ENCODE data around the gene APMAP. TPM values are rescaled to one million over a fixed set of nuclear protein-coding genes. Genes with fewer than 3 reads are reported as not detected.

APMAP gene
- total RNA-seq, 1 donor, result 70.2 TPM

DNA sequence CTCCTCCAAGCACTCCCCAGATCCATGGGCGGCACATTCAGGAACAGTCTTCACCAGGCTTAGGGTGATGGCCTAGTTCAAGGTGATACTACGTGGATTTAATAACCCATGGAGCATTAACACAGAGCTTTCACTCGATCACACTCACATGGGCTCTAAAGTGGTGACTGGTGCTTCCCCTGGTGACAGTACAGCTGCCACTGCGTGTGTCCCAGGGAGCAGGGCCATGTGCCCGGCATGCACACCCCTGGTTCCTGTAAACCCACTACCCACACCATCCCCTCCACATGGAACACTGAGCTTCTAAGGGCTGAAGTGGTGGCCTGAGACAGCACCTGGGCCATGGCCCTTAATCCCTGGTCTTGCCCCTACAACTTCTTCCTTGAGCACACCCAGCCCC, 27.8 kb upstream of the APMAP start:
- no peaks in the 10 kb centered on the region for H4K20me1 ChIP-seq (ENCODE audit: insufficient read depth, low read length)
- no peaks in the 10 kb centered on the region for H3K79me2 ChIP-seq (ENCODE audit: insufficient read depth, low read length)
- H3K36me3 ChIP-seq (ENCODE audit: insufficient read depth, low read length), result no peaks in the 10 kb centered on the region
- H3K4me2 ChIP-seq (ENCODE audit: insufficient read depth, low read length), result no peak overlapping the region
- H3K9me3 ChIP-seq (ENCODE audit: low read depth, low read length), result no peaks in the 10 kb centered on the region
- H2AFZ ChIP-seq (ENCODE audit: low read length), result no peak overlapping the region
- no peaks in the 10 kb centered on the region for H3K4me1 ChIP-seq (ENCODE audit: insufficient read depth, low read length)
- TF ChIP-seq, protein P1, sequence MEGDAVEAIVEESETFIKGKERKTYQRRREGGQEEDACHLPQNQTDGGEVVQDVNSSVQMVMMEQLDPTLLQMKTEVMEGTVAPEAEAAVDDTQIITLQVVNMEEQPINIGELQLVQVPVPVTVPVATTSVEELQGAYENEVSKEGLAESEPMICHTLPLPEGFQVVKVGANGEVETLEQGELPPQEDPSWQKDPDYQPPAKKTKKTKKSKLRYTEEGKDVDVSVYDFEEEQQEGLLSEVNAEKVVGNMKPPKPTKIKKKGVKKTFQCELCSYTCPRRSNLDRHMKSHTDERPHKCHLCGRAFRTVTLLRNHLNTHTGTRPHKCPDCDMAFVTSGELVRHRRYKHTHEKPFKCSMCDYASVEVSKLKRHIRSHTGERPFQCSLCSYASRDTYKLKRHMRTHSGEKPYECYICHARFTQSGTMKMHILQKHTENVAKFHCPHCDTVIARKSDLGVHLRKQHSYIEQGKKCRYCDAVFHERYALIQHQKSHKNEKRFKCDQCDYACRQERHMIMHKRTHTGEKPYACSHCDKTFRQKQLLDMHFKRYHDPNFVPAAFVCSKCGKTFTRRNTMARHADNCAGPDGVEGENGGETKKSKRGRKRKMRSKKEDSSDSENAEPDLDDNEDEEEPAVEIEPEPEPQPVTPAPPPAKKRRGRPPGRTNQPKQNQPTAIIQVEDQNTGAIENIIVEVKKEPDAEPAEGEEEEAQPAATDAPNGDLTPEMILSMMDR (IDR thresholded peaks at IDR 0.05; ENCODE audit: extremely low read depth, low read depth, low read length), result no peak
- DNase-seq (ENCODE audit: insufficient read length, low spot score, missing footprints), result no peak
- no peak overlapping the region for H3K27ac ChIP-seq (ENCODE audit: low read depth, low read length)
- no peak overlapping the region for H3K4me3 ChIP-seq (ENCODE audit: insufficient read depth, low read length)
- H3K27me3 ChIP-seq (ENCODE audit: insufficient read depth, low read length), result no peaks in the 10 kb centered on the region

DNA sequence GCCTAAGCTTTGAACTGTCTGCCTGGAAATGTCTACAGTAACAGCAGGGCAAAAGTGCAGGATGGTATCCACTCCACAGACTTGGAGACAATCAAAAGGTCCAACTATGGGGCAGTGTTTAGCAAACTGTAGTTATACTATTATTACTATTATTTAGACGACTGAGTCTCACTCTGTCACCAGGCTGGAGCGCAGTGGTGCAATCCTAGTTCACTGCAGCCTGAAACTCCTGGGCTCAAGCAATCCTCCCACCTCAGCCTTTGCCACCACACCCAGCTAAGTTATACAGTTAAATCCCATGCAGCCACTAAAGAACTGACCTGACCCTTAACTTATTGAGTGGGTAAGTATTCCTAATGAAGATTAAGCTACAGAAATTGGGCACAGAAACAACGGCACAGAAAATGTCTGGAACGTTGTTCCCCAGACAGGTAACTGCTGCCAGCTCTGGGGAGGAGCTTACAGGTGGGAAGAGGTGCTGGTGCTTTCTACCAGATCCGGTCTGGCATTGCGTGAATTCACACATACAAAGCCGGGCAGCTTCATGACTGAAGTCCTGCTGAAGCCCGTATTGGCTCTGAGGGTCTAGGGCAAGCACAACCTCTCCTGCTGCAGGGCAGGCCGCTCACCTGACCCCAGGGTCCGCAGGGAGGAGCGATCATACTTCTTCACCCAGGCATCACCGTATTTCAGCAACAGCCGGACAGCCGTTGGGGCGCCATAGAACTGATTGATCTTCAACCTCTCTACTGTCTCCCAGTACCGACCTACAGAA, 27.0 kb upstream of the APMAP start:
- TF ChIP-seq, protein P1 (IDR thresholded peaks at IDR 0.05; ENCODE audit: extremely low read depth, low read depth, low read length), result no peak
- H3K4me1 ChIP-seq (ENCODE audit: insufficient read depth, low read length), result no peaks in the 10 kb centered on the region
- no peaks in the 10 kb centered on the region for H3K27me3 ChIP-seq (ENCODE audit: insufficient read depth, low read length)
- no peaks in the 10 kb centered on the region for H3K36me3 ChIP-seq (ENCODE audit: insufficient read depth, low read length)
- no peaks in the 10 kb centered on the region for H4K20me1 ChIP-seq (ENCODE audit: insufficient read depth, low read length)
- no peak overlapping the region for H3K4me3 ChIP-seq (ENCODE audit: insufficient read depth, low read length)
- no peaks in the 10 kb centered on the region for H3K79me2 ChIP-seq (ENCODE audit: insufficient read depth, low read length)
- no peak for DNase-seq (ENCODE audit: insufficient read length, low spot score, missing footprints)
- no peak overlapping the region for H2AFZ ChIP-seq (ENCODE audit: low read length)
- no peak overlapping the region for H3K4me2 ChIP-seq (ENCODE audit: insufficient read depth, low read length)
- no peaks in the 10 kb centered on the region for H3K9me3 ChIP-seq (ENCODE audit: low read depth, low read length)
- H3K27ac ChIP-seq (ENCODE audit: low read depth, low read length), result no peak overlapping the region

GRCh38 chr20:25018841-25019240, 26.3 kb upstream of the APMAP start:
- no peaks in the 10 kb centered on the region for H3K36me3 ChIP-seq (ENCODE audit: insufficient read depth, low read length)
- no peak for DNase-seq (ENCODE audit: insufficient read length, low spot score, missing footprints)
- H3K9me3 ChIP-seq (ENCODE audit: low read depth, low read length), result no peaks in the 10 kb centered on the region
- H3K27ac ChIP-seq (ENCODE audit: low read depth, low read length), result no peak overlapping the region
- TF ChIP-seq, protein P1 (IDR thresholded peaks at IDR 0.05; ENCODE audit: extremely low read depth, low read depth, low read length), result no peak
- no peaks in the 10 kb centered on the region for H3K4me1 ChIP-seq (ENCODE audit: insufficient read depth, low read length)
- H3K27me3 ChIP-seq (ENCODE audit: insufficient read depth, low read length), result no peaks in the 10 kb centered on the region
- H2AFZ ChIP-seq (ENCODE audit: low read length), result no peak overlapping the region
- H3K4me2 ChIP-seq (ENCODE audit: insufficient read depth, low read length), result no peak overlapping the region
- no peaks in the 10 kb centered on the region for H3K79me2 ChIP-seq (ENCODE audit: insufficient read depth, low read length)
- H4K20me1 ChIP-seq (ENCODE audit: insufficient read depth, low read length), result no peaks in the 10 kb centered on the region
- H3K4me3 ChIP-seq (ENCODE audit: insufficient read depth, low read length), result no peak overlapping the region

GRCh38 chr20:25018425-25018824, 25.9 kb upstream of the APMAP start:
- H3K79me2 ChIP-seq (ENCODE audit: insufficient read depth, low read length), result no peaks in the 10 kb centered on the region
- H3K36me3 ChIP-seq (ENCODE audit: insufficient read depth, low read length), result no peaks in the 10 kb centered on the region
- DNase-seq (ENCODE audit: insufficient read length, low spot score, missing footprints), result no peak
- TF ChIP-seq, protein P1 (IDR thresholded peaks at IDR 0.05; ENCODE audit: extremely low read depth, low read depth, low read length), result no peak
- no peak overlapping the region for H2AFZ ChIP-seq (ENCODE audit: low read length)
- H3K4me2 ChIP-seq (ENCODE audit: insufficient read depth, low read length), result no peak overlapping the region
- no peak overlapping the region for H3K4me3 ChIP-seq (ENCODE audit: insufficient read depth, low read length)
- no peaks in the 10 kb centered on the region for H4K20me1 ChIP-seq (ENCODE audit: insufficient read depth, low read length)
- H3K27ac ChIP-seq (ENCODE audit: low read depth, low read length), result no peak overlapping the region
- H3K4me1 ChIP-seq (ENCODE audit: insufficient read depth, low read length), result no peaks in the 10 kb centered on the region
- H3K27me3 ChIP-seq (ENCODE audit: insufficient read depth, low read length), result no peaks in the 10 kb centered on the region
- H3K9me3 ChIP-seq (ENCODE audit: low read depth, low read length), result no peaks in the 10 kb centered on the region

Data from osteoblast (primary cell).